Activated CD4-positive, alpha-beta T cell treated with anti-CD3 and anti-CD28 coated beads, Interleukin-2, amount 10 ng/mL, durations not matched to agents 24 days and 14 days (primary cell): ENCODE measurements around the gene ADCYAP1R1. TPM values are rescaled to one million over a fixed set of nuclear protein-coding genes. Genes with fewer than 3 reads are reported as not detected.

ENCODE experiments used
- DNase-seq: peaks from one replicate; pipeline ENCODE4 v3.0.0; 2022
- H3K27ac Mint-ChIP-seq: one replicate; pipeline ENCODE4 v1.8.0; 2022; ENCODE audit warnings: mild to moderate bottlenecking, mixed read lengths
- H3K27me3 Mint-ChIP-seq: one replicate; pipeline ENCODE4 v1.8.0; 2022; ENCODE audit warnings: mixed read lengths
- H3K36me3 Mint-ChIP-seq: one replicate; pipeline ENCODE4 v1.8.0; 2022; ENCODE audit warnings: low read depth, mild to moderate bottlenecking, mixed read lengths
- H3K4me1 Mint-ChIP-seq: one replicate; pipeline ENCODE4 v1.8.0; 2021; ENCODE audit warnings: mixed read lengths
- H3K4me3 Mint-ChIP-seq: one replicate; pipeline ENCODE4 v1.8.0; 2022; ENCODE audit warnings: mild to moderate bottlenecking, moderate library complexity, mixed read lengths
- H3K9me3 Mint-ChIP-seq: one replicate; pipeline ENCODE4 v1.8.0; 2021; ENCODE audit warnings: mixed read lengths
- intact Hi-C: fragments of 100-400 bp; cut with micrococcal nuclease; formaldehyde crosslinking; loops from one replicate; pipeline ENCODE4 v1.15.1; 2023
- total RNA-seq: library from RNA; stranded (reverse); gene quantifications from 2 replicates; pipeline ENCODE4 v1.2.3, GENCODE V29; 2022

ADCYAP1R1 gene
- total RNA-seq, 1 donor from 2014 or later: not detected

DNA sequence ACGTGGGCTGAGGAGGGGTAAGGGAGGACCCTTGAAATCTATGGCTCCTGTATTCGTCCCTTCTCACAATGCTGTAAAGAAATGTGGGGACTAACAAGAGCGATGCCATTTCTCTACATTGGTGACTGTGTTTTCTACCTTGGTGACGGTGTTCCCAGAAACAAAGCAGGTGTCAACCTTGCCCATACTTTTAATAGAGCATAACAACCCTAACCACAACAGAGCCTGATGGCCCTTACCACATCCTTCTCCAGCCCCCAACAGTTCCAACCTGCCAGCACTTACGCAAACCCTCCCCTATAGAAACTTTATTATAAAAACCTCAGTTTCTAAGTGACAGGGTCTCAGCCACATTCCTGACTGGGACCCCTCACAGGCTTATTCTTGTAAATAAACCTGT lies 28.2 kb upstream of the ADCYAP1R1 start:
- Mint-ChIP-seq H3K27me3 (no peaks in the 10 kb centered on the region), H3K9me3 (peaks cover 7% of the 10 kb centered on the region), H3K4me3 (no peak overlapping the region), H3K27ac (no peak overlapping the region), H3K36me3 (no peaks in the 10 kb centered on the region), H3K4me1 (peaks cover 21% of the 10 kb centered on the region)
- intact Hi-C loops: no loop called here
- DNase-seq: no peak

DNA sequence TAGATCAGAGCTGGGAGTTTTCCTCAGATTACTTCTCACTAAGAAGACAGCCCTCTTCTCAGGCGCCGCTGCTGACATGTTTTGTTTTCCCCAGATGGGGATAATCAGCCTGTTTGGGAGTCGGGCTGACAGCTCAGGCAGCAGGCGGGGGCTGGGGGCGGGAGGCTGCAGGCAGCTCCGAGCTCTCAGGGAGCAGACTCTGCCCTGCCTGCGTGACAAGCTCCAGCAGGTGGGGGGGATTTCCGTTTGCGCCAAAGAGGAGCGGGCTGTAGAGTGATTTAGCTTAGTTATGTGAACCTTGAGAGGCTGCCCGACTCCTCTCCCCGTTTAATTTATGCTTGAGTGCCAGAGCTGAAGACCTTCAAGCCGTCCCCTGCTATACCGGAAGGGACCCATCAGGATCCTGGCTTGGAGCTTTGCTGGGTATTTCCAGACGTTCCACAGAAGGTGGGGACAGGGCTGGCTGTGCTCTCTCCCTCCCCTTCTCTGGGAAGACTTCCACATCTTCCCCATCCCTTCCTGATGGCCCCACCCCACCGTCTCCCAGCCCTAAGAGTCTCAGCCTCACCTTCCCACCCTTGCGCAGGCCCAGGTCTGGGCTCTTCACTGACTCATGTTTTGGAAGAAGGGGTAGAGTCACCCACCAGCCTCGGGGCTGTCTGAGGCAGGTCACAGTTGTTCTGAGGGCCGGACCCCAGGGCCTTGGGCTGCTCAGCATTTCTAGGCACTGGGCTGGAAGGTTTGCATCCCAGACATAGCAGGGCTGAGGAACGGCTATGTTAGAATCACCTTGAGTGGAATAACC lies 24.7 kb upstream of the ADCYAP1R1 start:
- H3K27me3 Mint-ChIP-seq: no peaks in the 10 kb centered on the region
- H3K4me3 Mint-ChIP-seq: no peak overlapping the region
- no peak overlapping the region for H3K27ac Mint-ChIP-seq
- peaks cover 7% of the 10 kb centered on the region for H3K9me3 Mint-ChIP-seq
- DNase-seq: no peak
- no peaks in the 10 kb centered on the region for H3K36me3 Mint-ChIP-seq
- intact Hi-C loops: no loop called here
- H3K4me1 Mint-ChIP-seq: peaks cover 11% of the 10 kb centered on the region

DNA sequence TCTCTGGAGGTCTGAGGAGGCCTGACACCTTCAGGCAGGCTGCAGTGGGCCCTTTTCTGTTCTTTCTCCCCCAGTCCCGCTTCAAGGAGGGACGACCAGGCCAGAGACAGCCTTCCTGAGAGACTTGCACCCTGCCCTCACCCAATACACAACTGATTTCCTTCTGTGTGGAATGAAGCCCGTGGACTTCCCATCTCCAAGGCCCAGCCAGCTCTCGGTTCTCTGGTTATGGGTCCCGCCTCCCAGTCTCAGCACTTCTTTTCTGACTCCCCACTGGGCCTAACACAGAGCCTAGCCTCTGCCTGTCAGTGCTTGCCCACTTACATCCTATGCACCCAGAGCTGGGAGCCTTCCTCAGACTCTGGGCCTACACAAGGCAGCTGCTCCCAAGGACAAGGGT lies 24.1 kb upstream of the ADCYAP1R1 start:
- H3K9me3 Mint-ChIP-seq: peaks cover 7% of the 10 kb centered on the region
- H3K4me1 Mint-ChIP-seq: peaks cover 11% of the 10 kb centered on the region
- no peak overlapping the region for H3K27ac Mint-ChIP-seq
- intact Hi-C loops: no loop called here
- no peaks in the 10 kb centered on the region for H3K27me3 Mint-ChIP-seq
- no peak for DNase-seq
- H3K36me3 Mint-ChIP-seq: no peaks in the 10 kb centered on the region
- no peak overlapping the region for H3K4me3 Mint-ChIP-seq

DNA sequence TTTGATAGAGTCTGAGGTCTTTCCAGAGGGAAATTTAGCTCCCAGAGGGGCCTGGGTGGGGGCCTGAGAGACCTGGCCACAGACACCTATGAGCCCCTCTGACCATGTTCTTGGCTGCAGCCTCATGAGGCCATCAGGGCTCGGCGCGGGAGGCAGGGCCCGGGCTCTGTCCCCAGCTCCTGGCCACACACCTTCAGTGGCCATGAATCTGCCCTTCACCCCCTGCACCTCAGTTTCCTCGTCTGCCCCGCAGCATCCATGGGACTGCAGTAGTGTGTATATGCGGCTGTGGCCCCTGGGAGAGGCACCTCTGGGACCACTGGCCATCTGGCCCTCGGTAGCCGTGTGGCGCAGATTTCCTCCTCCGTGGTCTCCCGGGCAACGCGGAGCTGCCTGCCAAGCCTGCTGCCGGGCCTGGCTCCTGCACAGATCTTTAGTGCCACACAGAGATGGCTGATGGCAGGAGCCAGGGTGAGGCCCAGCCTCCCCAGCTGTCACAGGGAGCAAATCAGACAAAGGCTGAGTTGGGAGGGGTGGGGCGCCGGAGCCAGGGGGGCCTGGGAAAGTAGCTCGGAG lies 23.6 kb upstream of the ADCYAP1R1 start:
- intact Hi-C loops: no loop called here
- peaks cover 10% of the 10 kb centered on the region for H3K4me1 Mint-ChIP-seq
- H3K36me3 Mint-ChIP-seq: no peaks in the 10 kb centered on the region
- no peak overlapping the region for H3K27ac Mint-ChIP-seq
- DNase-seq: no peak
- H3K27me3 Mint-ChIP-seq: no peaks in the 10 kb centered on the region
- no peak overlapping the region for H3K4me3 Mint-ChIP-seq
- H3K9me3 Mint-ChIP-seq: peaks cover 7% of the 10 kb centered on the region

DNA sequence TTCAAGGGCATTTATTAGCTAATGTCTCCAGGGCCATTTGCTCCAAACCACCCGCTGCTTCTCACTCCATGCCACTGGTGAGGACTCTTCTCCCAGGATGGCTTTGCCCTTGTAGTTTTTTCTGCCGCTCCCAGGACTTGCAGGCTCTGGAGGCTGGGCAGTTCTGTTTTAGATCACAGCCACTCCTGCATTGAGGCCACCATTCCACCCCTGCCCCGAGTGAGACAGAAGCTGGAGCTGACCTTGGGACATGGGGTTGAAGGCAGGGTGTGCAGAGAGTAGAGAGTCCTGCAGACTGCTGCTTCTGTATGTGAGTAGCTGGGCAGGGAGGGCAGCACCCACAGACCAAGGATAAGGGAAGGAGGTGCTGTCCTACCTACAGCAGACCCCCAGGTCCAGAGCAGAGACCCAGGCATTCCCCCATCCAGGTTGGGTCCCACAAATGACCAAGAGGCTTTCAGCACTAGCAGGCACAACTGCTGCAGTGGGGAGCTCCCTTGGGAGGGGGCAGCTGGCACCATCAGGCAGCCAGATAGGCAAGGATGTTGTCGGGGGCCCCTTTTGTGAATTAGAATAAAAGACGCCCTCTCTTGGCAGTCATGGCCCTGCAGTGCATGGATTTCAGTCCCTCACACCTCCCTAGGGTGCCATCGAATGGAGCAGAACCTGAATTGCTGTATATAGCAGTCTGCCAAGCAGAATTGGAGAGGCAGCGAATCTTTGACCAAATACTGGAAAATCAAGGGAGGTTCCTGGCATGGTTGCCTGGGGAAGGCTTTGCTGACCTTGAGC lies 22.7 kb upstream of the ADCYAP1R1 start:
- peaks cover 2% of the 10 kb centered on the region for H3K27me3 Mint-ChIP-seq
- intact Hi-C loops: no loop called here
- H3K9me3 Mint-ChIP-seq: no peaks in the 10 kb centered on the region

DNA sequence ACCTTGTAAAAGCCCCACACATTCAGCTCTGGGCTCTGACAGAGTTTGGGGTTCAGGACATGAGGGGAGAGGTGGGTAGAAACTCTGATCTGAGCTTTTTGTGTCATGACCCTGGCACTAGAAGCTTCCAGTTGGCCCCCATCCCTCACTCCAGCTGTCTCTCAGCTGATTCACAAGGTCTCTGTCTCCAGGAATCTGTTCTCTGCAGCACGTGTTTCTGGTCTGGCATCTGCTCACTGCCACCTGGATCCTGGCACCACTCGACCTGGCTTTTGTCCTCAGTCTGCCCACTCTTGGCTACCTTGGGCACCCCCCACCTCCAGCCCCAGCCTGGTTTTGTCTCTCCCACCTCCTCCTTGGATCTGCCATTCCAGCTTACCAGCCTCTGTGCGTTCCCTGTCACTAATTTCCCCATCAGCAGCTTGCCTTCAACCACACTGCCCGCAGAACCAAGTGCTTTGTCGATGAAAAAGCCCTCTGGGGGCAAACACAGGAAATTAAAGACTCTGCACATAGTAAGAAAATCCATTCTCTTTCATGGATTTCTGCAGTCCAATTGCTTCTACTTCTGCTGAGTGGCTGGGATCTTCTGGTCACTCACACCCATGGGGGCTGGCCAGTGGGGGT lies 18.3 kb upstream of the ADCYAP1R1 start:
- Mint-ChIP-seq H3K4me1 (no peaks in the 10 kb centered on the region), H3K9me3 (no peaks in the 10 kb centered on the region), H3K36me3 (no peaks in the 10 kb centered on the region), H3K4me3 (no peak overlapping the region), H3K27ac (no peak overlapping the region), H3K27me3 (peaks cover 7% of the 10 kb centered on the region)
- no peak for DNase-seq
- intact Hi-C loops: no loop called here

More for the DNA sequence above, 22.7 kb upstream of the ADCYAP1R1 start:
- Mint-ChIP-seq H3K4me1 (peaks cover 3% of the 10 kb centered on the region), H3K27ac (no peak overlapping the region), H3K36me3 (no peaks in the 10 kb centered on the region), H3K4me3 (no peak overlapping the region)
- DNase-seq: no peak

DNA sequence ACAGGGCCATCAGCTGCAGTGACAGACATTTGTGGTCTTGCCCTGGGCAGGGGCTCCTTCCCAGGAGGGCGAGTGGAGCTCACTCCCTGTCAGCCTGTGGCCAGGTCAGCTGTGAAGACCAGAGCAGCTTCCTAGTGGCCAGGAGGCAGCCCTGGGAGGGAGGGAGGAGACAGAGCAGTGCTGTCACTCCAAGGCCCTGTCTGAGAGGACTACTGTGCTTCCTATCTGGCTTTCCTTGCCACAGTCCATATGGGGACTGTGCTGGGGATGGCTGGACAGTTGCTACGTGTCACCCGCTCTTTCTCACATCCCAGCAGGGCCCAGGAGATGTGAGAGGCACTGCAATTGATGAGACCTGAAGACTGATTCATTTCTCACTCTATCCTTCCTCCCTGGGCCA lies 15.2 kb upstream of the ADCYAP1R1 start:
- Mint-ChIP-seq H3K4me3 (no peak overlapping the region), H3K36me3 (no peaks in the 10 kb centered on the region), H3K27ac (no peak overlapping the region), H3K9me3 (no peaks in the 10 kb centered on the region), H3K4me1 (no peaks in the 10 kb centered on the region), H3K27me3 (peaks cover 13% of the 10 kb centered on the region)
- no peak for DNase-seq
- intact Hi-C loops: no loop called here

DNA sequence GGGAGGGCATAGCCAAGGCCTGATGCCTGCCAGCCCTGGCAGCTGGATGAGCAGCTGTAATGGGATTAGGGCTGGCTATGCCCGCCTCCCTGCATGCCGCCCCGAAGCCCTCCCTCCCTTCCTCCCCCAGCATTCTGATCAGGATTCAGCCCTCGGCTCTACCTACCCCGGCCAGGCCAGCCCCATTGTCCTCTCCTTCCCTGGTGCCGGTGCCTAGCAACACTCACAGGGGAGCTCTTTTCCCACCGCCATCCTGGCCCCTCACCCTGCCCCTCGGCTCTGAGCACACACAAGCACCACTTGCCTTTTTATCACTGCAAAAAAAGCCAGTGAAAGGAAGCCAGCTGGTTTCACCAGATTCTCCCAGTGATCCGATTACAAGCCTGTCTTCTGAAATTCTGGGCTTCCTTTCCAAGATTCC lies 9.0 kb upstream of the ADCYAP1R1 start:
- intact Hi-C loops: no loop called here
- no peaks in the 10 kb centered on the region for H3K4me1 Mint-ChIP-seq
- H3K4me3 Mint-ChIP-seq: no peak overlapping the region
- no peaks in the 10 kb centered on the region for H3K36me3 Mint-ChIP-seq
- no peaks in the 10 kb centered on the region for H3K9me3 Mint-ChIP-seq
- H3K27me3 Mint-ChIP-seq: peaks cover 22% of the 10 kb centered on the region
- no peak for DNase-seq
- H3K27ac Mint-ChIP-seq: no peak overlapping the region

DNA sequence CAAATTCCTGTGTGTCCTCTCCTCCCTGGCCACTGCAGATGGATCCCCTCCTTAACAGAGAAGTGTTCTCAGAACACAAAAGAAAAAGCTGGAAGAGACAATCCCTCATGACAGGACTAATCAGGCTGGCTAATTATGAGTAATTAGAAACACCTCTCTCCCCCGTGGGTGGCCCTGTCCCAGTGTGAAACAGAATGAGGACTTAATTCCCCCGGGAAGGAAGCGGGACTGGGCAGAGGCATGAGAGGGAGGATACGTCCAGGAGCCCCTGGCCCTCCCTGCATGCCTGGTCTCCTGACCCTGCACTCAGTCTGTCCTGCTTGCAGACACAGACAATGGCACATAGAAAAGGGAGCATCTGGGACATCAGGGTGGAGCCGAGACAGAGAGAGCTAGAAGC lies 7.6 kb upstream of the ADCYAP1R1 start:
- intact Hi-C loops: no loop called here
- no peaks in the 10 kb centered on the region for H3K9me3 Mint-ChIP-seq
- H3K27me3 Mint-ChIP-seq: peaks cover 22% of the 10 kb centered on the region

DNA sequence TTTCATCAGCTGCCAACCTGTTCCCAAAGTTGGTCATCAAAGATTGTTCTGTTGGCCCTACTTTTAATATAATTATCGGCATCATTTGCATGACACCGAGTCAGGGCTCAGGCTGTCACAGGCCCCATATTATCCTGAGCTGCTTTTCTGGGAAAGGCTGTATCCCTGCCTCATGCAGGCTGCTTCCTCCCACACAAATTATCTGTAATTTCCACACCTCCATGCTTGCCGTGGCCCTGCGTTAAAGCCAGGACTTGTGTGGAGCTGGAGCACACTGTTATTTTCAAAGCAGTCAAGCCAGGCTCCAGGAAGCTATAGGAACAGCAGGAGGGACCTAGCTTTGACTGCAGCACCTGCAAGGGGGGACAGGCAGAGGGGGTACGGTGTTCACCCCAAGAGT lies 5.4 kb upstream of the ADCYAP1R1 start:
- H3K27ac Mint-ChIP-seq: no peak overlapping the region
- no peak for DNase-seq
- no peaks in the 10 kb centered on the region for H3K4me1 Mint-ChIP-seq
- intact Hi-C loops: no loop called here
- H3K9me3 Mint-ChIP-seq: no peaks in the 10 kb centered on the region
- no peaks in the 10 kb centered on the region for H3K36me3 Mint-ChIP-seq
- peaks cover 32% of the 10 kb centered on the region for H3K27me3 Mint-ChIP-seq
- H3K4me3 Mint-ChIP-seq: no peak overlapping the region

More for the DNA sequence above, 7.6 kb upstream of the ADCYAP1R1 start:
- Mint-ChIP-seq H3K4me1 (no peaks in the 10 kb centered on the region), H3K36me3 (no peaks in the 10 kb centered on the region), H3K27ac (no peak overlapping the region), H3K4me3 (no peak overlapping the region)
- DNase-seq: no peak

DNA sequence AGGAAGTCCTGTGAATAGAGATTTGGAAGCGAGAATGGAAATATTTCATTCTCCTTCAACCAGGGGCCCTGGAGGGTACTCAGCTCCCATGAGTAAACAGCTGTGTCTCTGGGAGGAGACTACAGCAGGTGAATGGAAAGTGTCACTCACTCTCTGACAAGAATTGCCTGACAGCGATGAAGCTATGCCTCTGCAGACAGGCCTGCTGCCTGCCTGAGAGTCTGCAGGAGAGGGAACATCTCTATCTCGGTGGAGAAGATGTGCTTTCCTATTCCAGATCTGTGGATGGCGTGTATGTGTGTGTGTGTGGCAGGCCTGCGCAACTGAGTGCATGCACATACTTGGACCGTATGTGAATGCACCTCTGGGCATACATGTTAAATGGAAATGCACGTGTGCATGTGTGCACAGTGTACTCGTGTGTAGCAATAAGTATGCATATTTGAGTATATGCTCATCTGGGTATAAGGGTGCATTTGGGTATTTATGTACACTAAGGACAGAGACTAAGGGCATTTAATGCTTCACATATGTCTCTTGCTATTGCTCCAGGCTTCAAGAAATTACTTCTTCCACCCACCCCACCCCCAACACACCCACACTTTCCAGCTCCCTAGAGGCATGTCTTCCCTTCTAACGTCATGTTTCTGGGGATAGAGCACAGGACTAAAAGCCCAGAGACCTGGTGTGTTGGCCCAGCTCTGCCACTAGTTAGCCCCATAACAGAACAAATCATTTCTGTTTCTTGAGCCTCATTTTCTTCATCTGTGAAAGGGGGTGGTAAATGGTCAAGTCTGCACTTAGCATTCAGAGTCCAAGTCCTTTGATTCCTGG lies 4.6 kb upstream of the ADCYAP1R1 start:
- no peak for DNase-seq
- no peaks in the 10 kb centered on the region for H3K36me3 Mint-ChIP-seq
- H3K4me3 Mint-ChIP-seq: no peak overlapping the region
- no peaks in the 10 kb centered on the region for H3K4me1 Mint-ChIP-seq
- intact Hi-C loops: no loop called here
- no peak overlapping the region for H3K27ac Mint-ChIP-seq
- peaks cover 29% of the 10 kb centered on the region for H3K27me3 Mint-ChIP-seq
- H3K9me3 Mint-ChIP-seq: no peaks in the 10 kb centered on the region

DNA sequence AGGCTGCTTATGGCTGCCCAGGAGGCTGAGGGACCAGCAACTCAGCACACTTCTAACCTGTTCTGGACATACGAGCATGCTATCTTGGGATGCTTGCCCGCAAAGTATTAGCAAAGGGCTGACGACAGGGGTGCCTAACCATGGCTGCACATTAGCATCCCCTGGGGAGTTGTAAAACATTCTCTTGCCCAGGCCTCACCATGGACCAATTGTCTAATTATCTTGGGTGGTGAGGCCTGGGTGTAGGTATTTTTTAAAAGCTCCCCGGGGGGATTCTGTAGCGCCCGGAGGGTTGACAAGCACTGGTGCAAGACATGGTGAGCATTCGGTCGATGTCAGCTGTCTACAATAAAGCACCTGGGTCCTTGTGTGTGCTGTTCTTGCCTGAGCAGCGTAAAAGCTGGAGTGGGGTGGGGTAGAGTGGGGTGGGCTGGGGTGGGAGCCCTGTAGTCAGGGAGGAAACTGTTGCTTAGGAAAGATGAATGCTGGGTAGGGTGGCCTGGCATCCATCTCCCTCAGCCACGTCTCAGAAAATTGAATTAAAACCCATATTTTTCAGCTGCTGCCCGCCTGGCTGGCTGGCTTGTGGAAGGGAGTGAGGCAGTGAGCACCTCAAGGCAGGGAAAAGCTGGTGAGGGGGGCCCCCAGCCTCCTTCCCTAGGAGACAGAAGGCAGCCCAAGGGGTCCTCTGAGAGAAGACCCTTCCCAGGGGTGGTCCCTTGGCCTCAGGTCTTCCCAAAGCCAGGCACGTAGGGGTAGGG lies 2.9 kb upstream of the ADCYAP1R1 start:
- intact Hi-C loops: no loop called here
- no peak for DNase-seq
- Mint-ChIP-seq H3K4me1 (no peaks in the 10 kb centered on the region), H3K36me3 (no peaks in the 10 kb centered on the region), H3K27ac (no peak overlapping the region), H3K4me3 (no peak overlapping the region), H3K9me3 (no peaks in the 10 kb centered on the region), H3K27me3 (peaks cover 34% of the 10 kb centered on the region)

DNA sequence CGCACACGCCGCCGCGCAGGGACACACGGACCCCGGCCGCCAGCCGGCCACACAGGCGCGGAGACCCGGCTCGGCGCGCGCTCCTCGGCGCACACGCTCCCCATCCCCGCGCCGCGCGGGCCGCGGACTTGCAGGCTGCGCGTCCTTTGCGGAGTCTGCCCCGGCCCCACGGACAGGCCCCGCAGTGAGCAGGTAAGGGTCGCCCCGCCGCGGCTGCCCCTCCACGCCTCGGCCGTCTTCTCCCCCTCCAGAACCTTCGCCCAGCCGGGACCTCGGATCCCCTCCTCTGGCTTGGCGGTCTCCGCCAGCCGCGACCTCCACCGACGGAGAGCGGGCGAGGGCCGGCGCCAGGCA lies 356 bp downstream of the ADCYAP1R1 start:
- H3K9me3 Mint-ChIP-seq: no peaks in the 10 kb centered on the region
- no peaks in the 10 kb centered on the region for H3K4me1 Mint-ChIP-seq
- peaks cover 36% of the 10 kb centered on the region for H3K27me3 Mint-ChIP-seq
- no peak overlapping the region for H3K4me3 Mint-ChIP-seq
- H3K36me3 Mint-ChIP-seq: no peaks in the 10 kb centered on the region
- intact Hi-C loops: no loop called here
- no peak for DNase-seq
- no peak overlapping the region for H3K27ac Mint-ChIP-seq
